GM12878 (cell line): Measurements from ENCODE around the gene PRR18.
"Not testable (repeated sequence)": the region's sequence is repeated elsewhere in the genome, so short reads cannot be mapped to it uniquely, and the experiment has no call there.

Experiments
- CTCF ChIP-seq, 3 experiments: IDR thresholded peaks in 2 of 3; conservative IDR thresholded peaks in 1 of 3; 2 replicates each; pipeline ENCODE4 v1.5.1; 2011; ENCODE audit warnings: low read depth in 3 of 3, low read length in 3 of 3, mild to moderate bottlenecking in 3 of 3, control low read depth in 2 of 3, moderate library complexity in 2 of 3, inconsistent platforms in 1 of 3, mixed read lengths in 1 of 3; ENCODE audit not compliant: control insufficient read depth in 2 of 3, insufficient read depth in 1 of 3; ENCODE audit errors: extremely low read depth in 1 of 3
- EP300 ChIP-seq, 2 experiments: fragments of 150-350 bp in 1 of 2; IDR thresholded peaks; 2 replicates each; pipeline ENCODE4 v1.6.1; 2011 to 2012; ENCODE audit warnings: low read depth in 2 of 2, low read length in 2 of 2, borderline replicate concordance in 1 of 2, improper control_type of control experiment in 1 of 2, inconsistent platforms in 1 of 2; ENCODE audit not compliant: control insufficient read depth in 1 of 2
- MTA2 ChIP-seq: fragments of 450-650 bp; IDR thresholded peaks from 2 replicates; pipeline ENCODE4 v1.6.1; 2016; ENCODE audit warnings: low read depth, mild to moderate bottlenecking, moderate library complexity
- POLR2A ChIP-seq: IDR thresholded peaks from 2 replicates; pipeline ENCODE4 v1.6.1; 2011; ENCODE audit warnings: low read depth, mild to moderate bottlenecking, low read length

- not testable (repeated sequence) for TF ChIP-seq POLR2A; MTA2; EP300 (IDR thresholded peaks at IDR 0.05; ENCODE audit: borderline replicate concordance in 1 of 2, control insufficient read depth in 1 of 2, low read depth in 2 of 2, low read length in 2 of 2); CTCF (IDR thresholded peaks at IDR 0.05 in 2 of 3, conservative IDR thresholded peaks at IDR 0.05 in 1 of 3; ENCODE audit: control insufficient read depth in 2 of 3, extremely low read depth in 1 of 3, insufficient read depth in 1 of 3, low read depth in 3 of 3, low read length in 3 of 3)
These were observed 36.7 kb upstream of the PRR18 start for GRCh38 chr6:166344921-166345320.
